GM19025 (cell line): Measurements from ENCODE around the gene C4orf36.

ENCODE experiments used
- ATAC-seq: cut with Tn5 transposase; IDR thresholded peaks from one replicate; pipeline ENCODE4 v1.9.1; 2021; ENCODE audit warnings: mild to moderate bottlenecking, low read depth, moderate library complexity; ENCODE audit not compliant: unreplicated experiment

C4orf36 gene

DNA sequence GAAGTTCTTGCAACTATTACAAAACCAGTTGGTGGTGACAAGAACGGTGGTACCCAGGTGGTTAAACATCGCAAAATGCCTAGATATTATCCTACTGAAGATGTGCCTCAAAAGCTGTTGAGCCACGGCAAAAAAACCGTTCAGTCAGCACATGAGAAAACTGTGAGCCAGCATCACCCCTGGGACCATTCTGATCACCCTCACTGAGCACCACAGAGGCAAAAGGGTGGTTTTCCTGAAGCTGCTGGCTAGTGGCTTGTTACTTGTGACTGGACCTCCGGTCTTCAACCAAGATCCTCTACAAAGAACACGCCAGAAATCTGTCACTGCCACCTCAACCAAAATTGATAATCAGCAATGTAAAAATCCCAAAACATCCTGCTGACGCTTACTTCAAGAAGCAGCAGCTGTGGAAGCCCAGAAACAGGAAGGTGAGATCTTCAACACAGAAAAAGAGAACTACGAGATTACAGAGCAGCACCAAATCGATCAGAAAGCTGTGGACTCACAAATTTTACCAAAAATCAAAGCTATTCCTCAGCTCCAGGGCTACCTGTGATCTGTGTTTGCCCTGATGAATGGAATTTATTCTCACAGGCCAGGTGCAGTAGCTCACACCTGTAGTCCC, 21.7 kb downstream of the C4orf36 start:
- no peak for ATAC-seq

DNA sequence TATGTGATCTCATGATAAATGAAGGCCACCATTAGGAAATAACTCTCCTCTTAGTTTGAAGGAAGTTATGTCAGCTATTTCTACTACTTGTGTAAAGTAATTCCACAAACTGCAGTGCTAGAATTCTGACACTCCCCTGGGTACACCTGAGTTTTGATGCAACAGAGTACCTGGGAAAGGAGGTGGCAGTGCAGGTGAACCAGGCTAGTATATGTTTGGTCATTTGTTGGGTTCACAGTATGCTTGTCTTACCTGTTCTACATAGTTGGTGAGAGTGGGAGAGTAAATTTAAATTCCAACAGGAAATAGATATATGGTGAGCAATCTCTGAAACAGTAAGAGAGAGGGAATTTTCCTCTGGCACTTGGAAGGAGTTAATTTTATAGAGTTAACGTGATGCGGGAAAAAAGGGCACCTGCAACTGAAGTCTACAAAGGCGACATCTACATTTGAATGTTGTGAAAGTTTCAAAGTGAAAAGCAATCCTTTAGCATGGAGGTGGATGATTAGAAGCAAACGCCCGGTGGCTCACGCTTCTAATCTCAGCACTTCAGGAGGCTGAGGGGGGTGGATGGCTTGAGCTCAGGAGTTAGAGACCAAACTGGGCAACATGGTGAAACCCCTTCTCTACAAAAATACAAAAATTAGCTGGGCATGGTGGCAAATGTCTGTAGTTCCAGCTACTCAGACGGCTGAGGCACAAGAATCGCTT, 34.7 kb downstream of the C4orf36 start:
- no peak for ATAC-seq

GRCh38 chr4:86856896-86857295, 35.3 kb downstream of the C4orf36 start:
- ATAC-seq, result no peak

GRCh38 chr4:86855572-86855971, 36.6 kb downstream of the C4orf36 start:
- ATAC-seq, result no peak

DNA sequence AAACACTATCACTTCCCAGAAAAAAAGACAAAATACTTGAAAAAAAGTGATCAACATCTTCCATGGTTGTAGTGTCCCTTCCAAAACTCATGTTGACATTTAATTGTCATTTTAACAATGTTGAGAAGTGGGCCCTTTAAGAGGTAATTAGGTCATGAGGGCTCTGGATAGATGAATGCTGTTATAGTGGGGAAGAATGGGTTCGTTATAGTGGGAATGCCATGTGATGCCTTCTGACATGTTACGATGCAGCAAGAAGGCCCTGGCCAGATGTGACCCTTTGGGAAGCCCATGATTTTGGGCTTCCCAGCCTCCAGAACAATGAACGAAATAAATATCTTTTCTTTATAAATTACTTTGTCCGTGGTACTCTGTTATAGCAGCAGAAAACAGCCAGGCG, 39.0 kb downstream of the C4orf36 start:
- no peak for ATAC-seq

DNA sequence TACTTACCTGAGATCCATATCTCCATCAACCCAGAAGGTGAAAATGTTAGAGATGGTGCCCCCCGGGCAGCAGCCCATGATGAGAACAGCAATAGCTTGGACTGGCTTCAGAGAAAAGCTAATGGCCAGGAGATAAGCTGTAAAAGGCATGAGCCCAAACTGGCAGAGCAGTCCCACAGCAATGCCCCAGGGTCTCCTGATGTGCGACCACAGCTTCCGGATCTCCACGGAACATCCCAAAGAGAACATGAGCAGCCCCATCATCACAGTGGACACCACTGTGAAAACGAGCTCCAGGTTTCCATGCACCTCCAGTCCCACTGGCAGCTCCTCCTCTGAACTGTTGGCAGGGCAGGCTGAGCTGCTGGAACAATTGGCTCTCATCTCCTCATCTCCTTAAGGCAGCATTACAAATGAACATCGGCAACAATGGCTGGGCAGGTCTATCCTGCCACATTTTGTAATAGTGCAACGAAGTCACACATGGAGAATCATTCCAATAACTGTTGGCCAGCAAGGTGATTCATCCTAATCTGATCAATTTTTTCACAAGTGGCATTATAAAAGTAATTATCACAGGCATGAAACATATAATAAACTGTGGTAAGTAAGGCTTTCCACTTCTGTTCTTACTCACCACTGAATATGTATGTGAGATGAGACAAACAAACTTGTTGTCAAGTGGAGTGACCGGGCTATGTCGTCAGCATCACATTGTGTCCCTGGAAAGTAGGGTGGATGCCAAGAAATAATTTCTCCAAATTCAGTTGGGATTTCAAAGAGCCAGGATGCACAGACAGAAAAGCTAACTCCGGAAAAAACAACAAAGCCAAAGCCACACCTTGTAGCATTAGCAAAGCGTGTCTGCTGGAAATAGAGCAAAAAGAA, 43.2 kb downstream of the C4orf36 start, which contains the start of gene SLC10A6:
Gene SLC10A6 (minus strand): TSS at position 653 of the 888 bp plus-strand sequence. CDS start 269 bp downstream, at position 384.
- ATAC-seq, result no peak

DNA sequence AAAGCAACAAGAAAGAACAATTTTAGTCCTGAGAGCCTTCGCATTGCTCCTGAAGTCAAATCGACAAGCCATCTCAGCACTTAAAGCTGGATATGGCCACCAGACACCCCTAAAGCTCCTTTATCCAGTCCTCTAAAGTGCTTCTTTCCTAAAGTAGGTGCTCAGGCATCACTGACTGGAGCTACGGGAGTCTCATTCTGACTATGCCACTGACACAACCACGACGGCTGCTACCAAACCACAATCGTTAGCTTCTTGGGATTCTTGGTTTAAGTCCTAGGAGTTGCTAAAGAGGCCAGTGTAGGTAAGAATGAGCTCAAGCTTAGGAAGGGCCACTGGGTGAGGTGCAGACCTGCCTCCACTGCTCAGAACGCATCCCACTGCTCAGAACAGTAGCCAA, 44.1 kb downstream of the C4orf36 start:
- no peak for ATAC-seq

DNA sequence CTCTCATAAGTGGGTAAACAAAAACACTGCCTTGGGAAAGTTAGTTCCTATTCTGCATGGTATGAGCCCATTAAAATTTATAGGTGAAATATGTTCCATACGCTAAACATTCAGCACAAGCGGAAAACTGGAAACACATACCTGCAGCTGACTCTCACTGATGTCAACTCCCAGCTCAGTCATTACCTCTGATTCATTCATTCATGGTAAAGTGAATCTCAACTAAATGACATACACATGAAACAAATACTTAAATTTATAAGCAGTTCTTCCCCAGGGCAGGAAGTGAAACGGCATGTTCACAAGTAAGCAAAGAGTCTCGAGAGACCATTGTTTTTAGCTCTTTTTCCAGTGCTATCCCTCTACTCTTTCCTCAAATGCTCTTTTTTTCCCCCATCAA, 44.7 kb downstream of the C4orf36 start:
- no peak for ATAC-seq

DNA sequence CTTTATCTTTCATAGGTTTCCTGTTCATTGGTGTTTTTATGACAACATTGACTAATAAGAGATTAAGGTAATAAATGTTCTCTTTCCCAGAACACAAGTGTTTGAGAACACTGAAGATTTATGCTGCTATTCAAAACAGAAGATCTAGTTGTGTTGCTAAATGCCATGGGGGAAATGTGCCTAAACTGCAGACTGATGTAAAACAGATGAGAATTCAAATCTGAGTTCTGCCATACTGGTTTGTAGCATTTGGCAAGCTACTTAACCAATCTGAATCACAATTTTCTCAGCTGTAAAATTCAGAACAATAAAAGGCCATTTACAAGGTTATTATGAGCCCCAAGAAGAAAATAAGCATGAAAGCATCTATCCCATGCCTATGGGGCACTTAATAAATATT, 45.3 kb downstream of the C4orf36 start:
- ATAC-seq, result no peak

DNA sequence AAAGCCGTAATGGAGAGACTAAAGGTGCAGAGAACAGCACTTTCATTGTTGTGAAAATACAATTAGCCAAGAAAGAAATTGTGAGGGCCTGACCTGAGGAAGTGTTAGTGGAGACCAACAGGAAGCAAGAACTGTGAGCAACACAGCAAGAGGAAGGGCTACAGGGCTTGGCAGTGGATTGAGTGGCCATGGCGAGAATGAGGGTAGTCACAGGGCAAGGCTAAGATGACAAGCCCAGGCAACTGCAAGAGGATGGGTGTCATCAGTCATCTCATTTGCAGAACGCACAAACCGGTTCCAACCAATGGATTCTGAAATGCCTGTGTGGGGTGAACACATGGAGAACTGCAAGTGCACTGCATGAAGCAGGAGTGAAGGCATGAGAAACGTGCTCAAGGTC, 46.6 kb downstream of the C4orf36 start:
- no peak for ATAC-seq

GRCh38 chr4:86841309-86841708, 50.9 kb downstream of the C4orf36 start:
- ATAC-seq, result no peak

GRCh38 chr4:86840858-86841257, 51.4 kb downstream of the C4orf36 start:
- no peak for ATAC-seq

DNA sequence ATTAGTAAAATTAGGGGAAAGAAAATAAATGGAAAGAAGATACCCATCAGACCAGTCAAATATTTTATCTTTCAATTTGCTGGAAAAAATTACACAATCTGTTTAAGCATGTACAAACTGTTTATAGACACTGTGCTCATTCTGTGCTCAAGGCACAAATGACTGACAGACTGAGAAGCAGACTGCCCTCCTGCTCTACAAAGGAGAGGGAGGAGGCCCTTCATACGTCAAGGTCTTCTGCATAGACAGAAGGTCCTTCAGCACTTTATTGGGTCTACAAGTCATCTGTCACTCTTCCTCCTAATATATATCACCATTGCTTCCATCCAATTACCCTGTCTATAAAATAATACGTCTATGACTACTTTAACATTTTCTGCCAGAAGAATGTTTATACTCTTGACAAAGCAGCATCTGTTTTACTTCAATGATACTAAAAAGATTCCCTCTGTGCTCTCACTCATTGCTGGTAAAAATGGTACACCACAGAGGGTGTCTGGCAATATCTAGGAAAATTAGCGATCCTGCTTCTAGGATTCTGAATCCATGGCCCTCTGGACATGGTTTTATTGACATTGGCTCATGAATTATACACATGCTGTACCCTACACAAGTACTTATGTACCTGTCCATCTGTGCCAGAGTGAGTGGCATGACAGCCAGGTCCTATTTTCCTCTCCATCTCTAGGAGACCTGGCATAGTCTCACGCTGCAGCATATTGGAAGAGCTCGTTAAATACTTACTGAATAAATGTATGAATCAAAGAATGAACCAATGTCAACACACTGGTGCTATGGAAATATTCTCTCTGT, 54.3 kb downstream of the C4orf36 start:
- ATAC-seq, result no peak

DNA sequence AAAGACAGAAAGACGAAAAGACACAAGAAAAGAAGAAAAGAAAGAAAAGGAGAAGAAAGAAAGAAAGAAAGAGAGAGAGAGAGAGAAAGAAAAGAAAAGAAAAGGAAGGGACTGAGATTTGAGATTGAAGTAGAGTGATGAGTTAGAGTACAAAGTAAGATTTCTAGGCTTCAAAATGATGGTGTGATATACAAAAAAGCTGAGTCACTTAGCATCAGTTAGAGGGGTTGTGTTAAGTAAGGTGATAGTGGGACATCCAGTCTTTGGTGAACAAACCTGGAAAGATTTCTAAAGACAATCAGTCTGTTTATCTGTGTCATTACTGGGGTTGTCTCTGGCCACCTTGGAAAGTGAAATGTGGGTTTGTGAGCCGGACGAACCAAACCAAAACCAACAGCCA, 56.5 kb downstream of the C4orf36 start:
- no peak for ATAC-seq

- ATAC-seq, result no peak
Measured at GRCh38 chr4:86834901-86835300, 57.3 kb downstream of the C4orf36 start.

- no peak for ATAC-seq
Measured at GRCh38 chr4:86833615-86834014, 58.6 kb downstream of the C4orf36 start.

- no peak for ATAC-seq
Measured at GRCh38 chr4:86831262-86832130, 60.7 kb downstream of the C4orf36 start.
